VCaP (cell line): ENCODE measurements around the gene OPN1SW.

Experiments used
- H3K27ac ChIP-seq: fragments of 450-650 bp; 2 replicates; pipeline ENCODE4 v1.5.1; 2017
- CTCF ChIP-seq: fragments of 450-650 bp; conservative IDR thresholded peaks from 2 replicates; pipeline ENCODE4 v1.5.1; 2017; ENCODE audit warnings: mild to moderate bottlenecking, moderate library complexity

Gene OPN1SW

GRCh38 chr7:128759242-128759641 is 16.4 kb downstream of the OPN1SW start:
- H3K27ac ChIP-seq: no peak overlapping the region
- TF ChIP-seq CTCF: no peak

GRCh38 chr7:128758553-128758952 is 17.0 kb downstream of the OPN1SW start:
- TF ChIP-seq CTCF: no peak
- no peak overlapping the region for H3K27ac ChIP-seq

GRCh38 chr7:128757203-128757602 is 18.4 kb downstream of the OPN1SW start:
- no peak for TF ChIP-seq CTCF
- no peak overlapping the region for H3K27ac ChIP-seq

GRCh38 chr7:128755819-128756476 is 19.6 kb downstream of the OPN1SW start:
- no peak overlapping the region for H3K27ac ChIP-seq
- no peak for TF ChIP-seq CTCF

GRCh38 chr7:128755075-128755818 is 20.3 kb downstream of the OPN1SW start:
- no peak overlapping the region for H3K27ac ChIP-seq
- no peak for TF ChIP-seq CTCF

- no peak for TF ChIP-seq CTCF
- H3K27ac ChIP-seq: no peak overlapping the region
These were observed 23.3 kb downstream of the OPN1SW start for GRCh38 chr7:128752251-128752650.

- H3K27ac ChIP-seq: no peak overlapping the region
- TF ChIP-seq CTCF: no peak
These were observed 28.1 kb downstream of the OPN1SW start for GRCh38 chr7:128747327-128748079.
